Left lung (tissue), 10 donors: ENCODE data around the gene ADAMTS12. TPM values are rescaled to one million over a fixed set of nuclear protein-coding genes. Genes with fewer than 3 reads are reported as not detected.

Experiments used
- ATAC-seq: fragments of 200-7000 bp; cut with Tn5 transposase; one replicate; pipeline ENCODE4 v1.9.1; 2020; ENCODE audit warnings: moderate library complexity
- DNase-seq, 4 donors: peaks; one replicate each; pipeline ENCODE4 v3.0.0-alpha.2; 2013 to 2020
- H3K27ac ChIP-seq, 2 donors: fragments of 200-600 bp; sonication (generic) in 1 of 2; one replicate each; pipeline versions ENCODE4 v1.5.0 to v1.8.0; 2020 to 2021
- H3K27me3 ChIP-seq, 2 donors: fragments of 200-600 bp; sonication (generic) in 1 of 2; one replicate each; pipeline versions ENCODE4 v1.5.0 to v1.8.0; 2020 to 2021
- H3K36me3 ChIP-seq, 2 donors: fragments of 200-600 bp; sonication (generic) in 1 of 2; one replicate each; pipeline versions ENCODE4 v1.5.0 to v1.8.0; 2020 to 2021
- H3K4me1 ChIP-seq, 2 donors: fragments of 200-600 bp; one replicate each; pipeline ENCODE4 v1.8.0; 2021
- H3K4me3 ChIP-seq, 2 donors: fragments of 200-600 bp; sonication (generic) in 1 of 2; one replicate each; pipeline versions ENCODE4 v1.5.0 to v1.8.0; 2020 to 2021; ENCODE audit warnings: mild to moderate bottlenecking in 1 of 2
- H3K9me3 ChIP-seq, 2 donors: fragments of 200-600 bp; sonication (generic) in 1 of 2; one replicate each; pipeline versions ENCODE4 v1.5.0 to v1.8.0; 2020 to 2021
- CTCF ChIP-seq, 2 donors: fragments of 200-600 bp; sonication (generic) in 1 of 2; IDR thresholded peaks; one replicate each; pipeline versions ENCODE4 v1.5.0 to v1.8.0; 2021; ENCODE audit warnings: antibody characterized with exemption in 2 of 2
- intact Hi-C, 2 donors: fragments of 100-400 bp; cut with DNase I; formaldehyde crosslinking; loops; one replicate each; pipeline versions ENCODE4 v1.11.2 to v1.14.2; 2022
- polyA plus RNA-seq, 6 donors: library from polyadenylated mRNA; unstranded; fragments of 120-200 nt; gene quantifications; one replicate each; pipeline ENCODE4 v1.2.1, GENCODE V29; 2013; ENCODE audit not compliant: insufficient read length in 6 of 6
- total RNA-seq, 2 donors: library from RNA; stranded (reverse); fragmentation: NEBNext Ultra II Directional; extraction: Animal tissue kit (Norgen Biotek cat#: 25700); gene quantifications; one replicate each; pipeline ENCODE4 v1.2.1, GENCODE V29; 2021
- donor health status: DM: no; HTN: yes; CAD: no.
- donor health status: DM: no; HTN: no; CAD: no.

The ADAMTS12 gene
- total and polyA plus RNA-seq, 8 donors = 11.6 to 59.1 (median 52.1) TPM

- H3K27ac ChIP-seq = no peak overlapping the region
- H3K27me3 ChIP-seq = no peaks in the 10 kb centered on the region
- H3K36me3 ChIP-seq = no peaks in the 10 kb centered on the region
- intact Hi-C loops = no loop called here
- H3K9me3 ChIP-seq = no peaks in the 10 kb centered on the region
- ATAC-seq (no peak), DNase-seq (no peak)
- H3K4me3 ChIP-seq = no peak overlapping the region
- H3K4me1 ChIP-seq = no peaks in the 10 kb centered on the region
- TF ChIP-seq CTCF (IDR thresholded peaks at IDR 0.05) = no peak
Observed at GRCh38 chr5:33576726-33577590, 314.8 kb downstream of the ADAMTS12 start.

- DNase-seq (peak in 2 of 4 donors; percentile 65 to 81), ATAC-seq (no peak)
- no peaks in the 10 kb centered on the region for H3K36me3 ChIP-seq
- no peak for TF ChIP-seq CTCF (IDR thresholded peaks at IDR 0.05)
- no peak overlapping the region for H3K27ac ChIP-seq
- H3K27me3 ChIP-seq = no peaks in the 10 kb centered on the region
- H3K4me3 ChIP-seq = no peak overlapping the region
- no peaks in the 10 kb centered on the region for H3K9me3 ChIP-seq
- no peaks in the 10 kb centered on the region for H3K4me1 ChIP-seq
- intact Hi-C loops = no loop called here
Observed at GRCh38 chr5:33565324-33565723, 326.5 kb downstream of the ADAMTS12 start.

DNA sequence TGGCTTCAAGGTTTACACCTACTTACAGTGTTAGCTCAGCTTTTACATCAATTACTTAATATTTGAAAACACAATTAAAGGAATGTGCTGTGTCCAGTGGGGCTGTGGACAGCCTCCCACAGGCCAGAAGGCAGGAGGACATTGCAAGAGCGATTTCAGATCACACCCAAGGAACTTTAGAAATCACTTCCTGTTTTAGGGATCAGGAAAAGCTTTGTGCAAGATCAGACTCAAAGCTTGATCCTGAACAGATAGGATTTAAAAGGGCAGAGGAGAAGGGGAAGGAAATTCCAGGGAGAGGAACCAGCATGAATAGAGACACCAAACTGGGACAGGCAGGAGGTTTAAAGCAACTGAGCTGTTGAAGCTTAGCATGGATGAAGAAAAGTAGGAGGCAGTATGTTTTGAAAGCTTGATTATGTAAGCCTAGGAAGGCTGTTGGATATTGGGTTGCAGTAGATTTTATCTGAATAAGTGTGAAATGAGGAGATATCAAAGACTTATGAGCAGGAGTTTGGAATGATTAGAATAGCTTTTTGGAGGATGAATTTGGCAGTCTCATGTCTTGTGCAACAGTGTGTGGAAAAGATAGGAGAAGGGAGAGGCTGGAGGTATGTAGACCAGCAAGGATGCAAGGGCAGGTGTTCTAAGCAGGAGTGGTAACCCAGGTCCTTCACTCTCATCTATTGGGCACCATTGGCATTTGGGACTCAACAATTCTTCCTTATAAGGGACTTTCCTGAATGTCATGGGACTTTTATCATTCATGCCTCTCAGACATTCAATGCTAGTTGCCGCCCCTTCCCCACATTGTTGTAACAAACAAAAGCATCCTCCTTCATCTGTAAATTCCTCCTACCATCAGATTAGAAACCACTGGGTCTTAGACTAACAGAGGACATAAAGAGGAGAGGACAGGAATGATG, 327.5 kb downstream of the ADAMTS12 start:
- no peak for TF ChIP-seq CTCF (IDR thresholded peaks at IDR 0.05)
- intact Hi-C loops = no loop called here
- no peak for ATAC-seq

GRCh38 chr5:33563530-33563929, 328.3 kb downstream of the ADAMTS12 start:
- no peak for ATAC-seq
- DNase-seq = no peak
- H3K36me3 ChIP-seq = no peaks in the 10 kb centered on the region
- intact Hi-C loops = no loop called here
- H3K9me3 ChIP-seq = no peaks in the 10 kb centered on the region
- no peak overlapping the region for H3K4me3 ChIP-seq
- no peak for TF ChIP-seq CTCF (IDR thresholded peaks at IDR 0.05)
- no peak overlapping the region for H3K27ac ChIP-seq
- H3K27me3 ChIP-seq = no peaks in the 10 kb centered on the region
- no peaks in the 10 kb centered on the region for H3K4me1 ChIP-seq

More for the DNA sequence above, 327.5 kb downstream of the ADAMTS12 start:
- Histone ChIP-seq H3K27me3 (no peaks in the 10 kb centered on the region), H3K27ac (no peak overlapping the region), H3K4me3 (no peak overlapping the region), H3K9me3 (no peaks in the 10 kb centered on the region), H3K36me3 (no peaks in the 10 kb centered on the region), H3K4me1 (no peaks in the 10 kb centered on the region)
- no peak for DNase-seq

GRCh38 chr5:33558489-33558888, 333.3 kb downstream of the ADAMTS12 start:
- Histone ChIP-seq H3K36me3 (no peaks in the 10 kb centered on the region), H3K4me3 (no peak overlapping the region), H3K27ac (no peak overlapping the region), H3K9me3 (no peaks in the 10 kb centered on the region), H3K4me1 (no peaks in the 10 kb centered on the region), H3K27me3 (no peaks in the 10 kb centered on the region)
- DNase-seq (no peak), ATAC-seq (no peak)
- TF ChIP-seq CTCF (IDR thresholded peaks at IDR 0.05) = no peak
- intact Hi-C loops = no loop called here
